ENCODE results near the gene EFNB1.

EFNB1 gene

GRCh38 chrX:68851082-68851481 lies 22.3 kb downstream of the EFNB1 start:
- no peaks in the 10 kb centered on the region for H3K4me1 ChIP-seq (ENCODE audit: low read depth, poor library complexity, severe bottlenecking)
- no peaks in the 10 kb centered on the region for H3K36me3 ChIP-seq (ENCODE audit: insufficient read depth)
- H3K9ac ChIP-seq, result no peak overlapping the region
- H3K4me3 ChIP-seq (IDR thresholded peaks at IDR 0.05; ENCODE audit: insufficient read depth, low read depth, low read length), result no peak overlapping the region
- no peaks in the 10 kb centered on the region for H3K27me3 ChIP-seq (ENCODE audit: insufficient read depth, low read depth)
- H3K79me2 ChIP-seq (ENCODE audit: insufficient read depth, low read depth), result no peaks in the 10 kb centered on the region
- no peak overlapping the region for H3K4me2 ChIP-seq
- no peak for TF ChIP-seq CTCF (conservative IDR thresholded peaks at IDR 0.05; ENCODE audit: low read depth, low read length)
- no peak overlapping the region for H2AFZ ChIP-seq (ENCODE audit: low read depth)
- H3K27ac ChIP-seq, result no peak overlapping the region
- no peaks in the 10 kb centered on the region for H4K20me1 ChIP-seq (ENCODE audit: insufficient read depth)

- Histone ChIP-seq H3K4me2 (no peak overlapping the region), H4K20me1 (ENCODE audit: insufficient read depth) (no peaks in the 10 kb centered on the region), H2AFZ (ENCODE audit: low read depth) (no peak overlapping the region), H3K27me3 (ENCODE audit: insufficient read depth, low read depth) (no peaks in the 10 kb centered on the region), H3K27ac (no peak overlapping the region), H3K4me1 (ENCODE audit: low read depth, poor library complexity, severe bottlenecking) (no peaks in the 10 kb centered on the region), H3K4me3 (IDR thresholded peaks at IDR 0.05; ENCODE audit: insufficient read depth, low read depth, low read length) (no peak overlapping the region), H3K36me3 (ENCODE audit: insufficient read depth) (no peaks in the 10 kb centered on the region), H3K79me2 (ENCODE audit: insufficient read depth, low read depth) (no peaks in the 10 kb centered on the region), H3K9ac (no peak overlapping the region)
- TF ChIP-seq CTCF (conservative IDR thresholded peaks at IDR 0.05; ENCODE audit: low read depth, low read length), result no peak
Measured at GRCh38 chrX:68852046-68852445, 23.2 kb downstream of the EFNB1 start.

- H3K4me3 ChIP-seq (IDR thresholded peaks at IDR 0.05; ENCODE audit: insufficient read depth, low read depth, low read length), result no peak overlapping the region
- H3K27ac ChIP-seq, result no peak overlapping the region
- H3K4me1 ChIP-seq (ENCODE audit: low read depth, poor library complexity, severe bottlenecking), result no peaks in the 10 kb centered on the region
- H4K20me1 ChIP-seq (ENCODE audit: insufficient read depth), result no peaks in the 10 kb centered on the region
- no peaks in the 10 kb centered on the region for H3K36me3 ChIP-seq (ENCODE audit: insufficient read depth)
- H3K27me3 ChIP-seq (ENCODE audit: insufficient read depth, low read depth), result no peaks in the 10 kb centered on the region
- H2AFZ ChIP-seq (ENCODE audit: low read depth), result no peak overlapping the region
- H3K9ac ChIP-seq, result no peak overlapping the region
- H3K79me2 ChIP-seq (ENCODE audit: insufficient read depth, low read depth), result no peaks in the 10 kb centered on the region
- H3K4me2 ChIP-seq, result no peak overlapping the region
- TF ChIP-seq CTCF (conservative IDR thresholded peaks at IDR 0.05; ENCODE audit: low read depth, low read length), result no peak
Measured at GRCh38 chrX:68853665-68854251, 24.9 kb downstream of the EFNB1 start.

GRCh38 chrX:68865300-68865699 lies 36.5 kb downstream of the EFNB1 start:
- Histone ChIP-seq H3K27ac (no peak overlapping the region), H3K36me3 (ENCODE audit: insufficient read depth) (no peaks in the 10 kb centered on the region), H3K4me2 (no peak overlapping the region), H3K27me3 (ENCODE audit: insufficient read depth, low read depth) (no peaks in the 10 kb centered on the region), H3K4me1 (ENCODE audit: low read depth, poor library complexity, severe bottlenecking) (no peaks in the 10 kb centered on the region), H4K20me1 (ENCODE audit: insufficient read depth) (no peaks in the 10 kb centered on the region), H3K4me3 (IDR thresholded peaks at IDR 0.05; ENCODE audit: insufficient read depth, low read depth, low read length) (no peak overlapping the region), H3K79me2 (ENCODE audit: insufficient read depth, low read depth) (no peaks in the 10 kb centered on the region), H3K9ac (no peak overlapping the region), H2AFZ (ENCODE audit: low read depth) (no peak overlapping the region)
- TF ChIP-seq CTCF (conservative IDR thresholded peaks at IDR 0.05; ENCODE audit: low read depth, low read length), result no peak

All from KMS-11 (cell line).